ENCODE measurements around the gene ARHGAP24.

ARHGAP24 gene

GRCh38 chr4:86048426-86048825 lies 573.5 kb downstream of the ARHGAP24 start:
- in situ Hi-C loops (cut with HindIII; ENCODE audit: low sequenced_read_pairs), result no loop called here
- peak; percentile 48 for DNase-seq (ENCODE audit: low read depth, low spot score)
- H3K4me3 ChIP-seq (ENCODE audit: low read depth, low read length), result no peak overlapping the region
- TF ChIP-seq CTCF (IDR thresholded peaks at IDR 0.05; ENCODE audit: low read depth, low read length), result no peak

- H3K4me3 ChIP-seq (ENCODE audit: low read depth, low read length), result no peak overlapping the region
- no peak for TF ChIP-seq CTCF (IDR thresholded peaks at IDR 0.05; ENCODE audit: low read depth, low read length)
- DNase-seq (ENCODE audit: low read depth, low spot score), result no peak
- in situ Hi-C loops (cut with HindIII; ENCODE audit: low sequenced_read_pairs), result no loop called here
These were observed 575.5 kb downstream of the ARHGAP24 start for GRCh38 chr4:86050496-86050895.

Data from astrocyte of the spinal cord (primary cell).